ENCODE data around the gene SPOP.
"Not testable (repeated sequence)": the region's sequence is repeated elsewhere in the genome, so short reads cannot be mapped to it uniquely, and the experiment has no call there.

DNA sequence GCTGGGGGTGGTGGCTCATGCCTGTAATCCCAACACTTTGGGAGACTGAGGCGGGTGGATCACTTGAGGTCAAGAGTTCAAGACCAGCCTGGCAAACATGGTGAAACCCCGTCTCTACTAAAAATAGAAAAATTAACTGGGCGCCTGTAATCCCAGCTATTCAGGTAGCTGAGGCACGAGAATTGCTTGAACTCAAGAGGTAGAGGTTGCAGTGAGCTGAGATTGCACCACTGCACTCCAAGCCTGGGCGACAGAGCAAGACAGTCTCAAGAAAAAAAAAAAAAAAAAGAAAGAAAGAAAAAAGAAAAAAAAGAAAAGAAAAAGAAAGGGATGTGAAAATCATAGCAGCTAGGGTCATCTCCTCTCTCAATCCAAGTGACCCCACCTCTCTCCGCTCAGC lies 46.7 kb upstream of the SPOP start:
- not testable (repeated sequence) for TF ChIP-seq JUN (IDR thresholded peaks at IDR 0.05; ENCODE audit: borderline replicate concordance, low read depth, low read length); JUN (CRISPR knock-in tag; IDR thresholded peaks at IDR 0.05; ENCODE audit: borderline replicate concordance); CTCF (IDR thresholded peaks at IDR 0.05 in 2 of 3, conservative IDR thresholded peaks at IDR 0.05 in 1 of 3; ENCODE audit: insufficient read depth in 2 of 3, low read depth in 1 of 3, low read length in 3 of 3); SMAD1 (IDR thresholded peaks at IDR 0.05; ENCODE audit: low read depth, low read length, partially characterized antibody)
